A549 (cell line): ENCODE results near the gene NTRK3.

Experiments
- BHLHE40 ChIP-seq: IDR thresholded peaks from 2 replicates; pipeline ENCODE4 v1.6.1; 2012; ENCODE audit warnings: low read depth, low read length, inconsistent platforms
- EHMT2 ChIP-seq: fragments of 200-600 bp; sonication (generic); IDR thresholded peaks from 2 replicates; pipeline ENCODE4 v1.6.1; 2016; ENCODE audit warnings: antibody characterized with exemption, low read depth, mild to moderate bottlenecking, moderate library complexity
- EP300 ChIP-seq, 2 experiments: fragments of >200 bp; sonication (Bioruptor Twin); formaldehyde crosslinking; IDR thresholded peaks; 2 replicates in 1 of 2; 3 replicates in 1 of 2; pipeline ENCODE4 v1.6.1; 2016 to 2017
- GATA3 ChIP-seq: IDR thresholded peaks from 2 replicates; pipeline ENCODE4 v1.6.1; 2012; ENCODE audit warnings: borderline replicate concordance
- HOXA7 ChIP-seq: fragments of 250-450 bp; sonication (Bioruptor Pico); IDR thresholded peaks from 2 replicates; pipeline ENCODE4 v1.5.0; 2020; ENCODE audit warnings: mild to moderate bottlenecking, moderate library complexity
- KDM1A ChIP-seq: fragments of 200-600 bp; sonication (generic); IDR thresholded peaks from 2 replicates; pipeline ENCODE4 v1.6.1; 2016; ENCODE audit warnings: low read depth, mild to moderate bottlenecking
- MYC ChIP-seq: IDR thresholded peaks from 2 replicates; pipeline ENCODE4 v1.6.1; 2012; ENCODE audit warnings: mild to moderate bottlenecking, inconsistent platforms, low read length, improper control_type of control experiment, borderline replicate concordance
- POLR2A ChIP-seq: IDR thresholded peaks from 2 replicates; pipeline ENCODE4 v1.6.1; 2012; ENCODE audit warnings: mild to moderate bottlenecking, low read length
- RFX5 ChIP-seq: fragments of 450-650 bp; IDR thresholded peaks from 2 replicates; pipeline ENCODE4 v1.7.1; 2014; ENCODE audit warnings: antibody characterized with exemption, mild to moderate bottlenecking, moderate library complexity
- TF ChIP-seq, protein P1 (sequence below): fragments of >200 bp; sonication (Bioruptor Twin); formaldehyde crosslinking; IDR thresholded peaks from 3 replicates; pipeline ENCODE4 v1.5.1; 2016
- TF ChIP-seq, protein P2 (sequence below): fragments of 450-650 bp; IDR thresholded peaks from 2 replicates; pipeline ENCODE4 v1.6.1; 2014; ENCODE audit warnings: antibody characterized with exemption
- TF ChIP-seq, protein P3 (sequence below): IDR thresholded peaks from 2 replicates; pipeline ENCODE4 v1.6.1; 2012; ENCODE audit warnings: low read depth, borderline replicate concordance
- TF ChIP-seq, protein P4 (sequence below): fragments of 250-450 bp; sonication (Bioruptor Pico); IDR thresholded peaks from 2 replicates; pipeline ENCODE4 v1.5.0; 2021; ENCODE audit warnings: mild to moderate bottlenecking, moderate library complexity, borderline replicate concordance
- TF ChIP-seq, protein P5 (sequence below): fragments of 200-600 bp; sonication (generic); IDR thresholded peaks from 2 replicates; pipeline ENCODE4 v1.6.1; 2016; ENCODE audit warnings: antibody characterized with exemption, mild to moderate bottlenecking, moderate library complexity

DNA sequence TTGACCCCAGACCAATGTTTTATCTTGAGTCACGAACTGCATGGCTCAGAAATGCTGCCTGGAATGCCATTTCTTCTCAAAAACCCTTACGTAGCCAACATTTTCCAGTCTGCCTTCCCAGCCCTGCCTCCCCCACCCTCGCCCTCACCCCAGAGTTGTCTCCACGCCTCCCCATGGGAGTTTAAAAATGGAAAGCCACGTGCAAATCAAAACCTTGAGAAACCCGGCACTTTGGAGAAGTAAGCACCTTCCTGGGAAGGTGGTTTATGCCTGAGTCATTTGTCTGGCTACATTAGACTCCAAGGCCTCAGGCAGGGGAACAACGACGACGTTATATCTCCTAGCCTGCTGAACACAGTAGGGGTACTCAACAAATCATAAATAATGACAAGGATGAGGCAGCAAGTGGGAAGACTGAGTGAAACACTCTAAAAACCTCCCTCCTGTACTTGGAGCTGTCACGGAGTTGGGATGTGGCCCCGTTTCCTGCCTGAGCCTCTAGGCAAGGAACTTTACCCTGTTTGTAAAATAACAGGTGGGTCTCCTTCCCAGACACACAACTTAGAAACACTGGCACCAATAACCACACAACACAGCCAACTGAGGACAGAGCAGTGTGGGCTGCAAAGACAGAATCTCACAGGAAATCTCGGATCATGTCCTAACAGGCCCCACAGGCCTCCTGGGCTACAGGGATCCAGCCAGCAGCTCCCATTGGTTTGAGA lies 179.1 kb downstream of the NTRK3 start:
- no peak for TF ChIP-seq EP300 (IDR thresholded peaks at IDR 0.05)
- TF ChIP-seq EHMT2 = no peak
- no peak for TF ChIP-seq KDM1A
- TF ChIP-seq, protein P1, sequence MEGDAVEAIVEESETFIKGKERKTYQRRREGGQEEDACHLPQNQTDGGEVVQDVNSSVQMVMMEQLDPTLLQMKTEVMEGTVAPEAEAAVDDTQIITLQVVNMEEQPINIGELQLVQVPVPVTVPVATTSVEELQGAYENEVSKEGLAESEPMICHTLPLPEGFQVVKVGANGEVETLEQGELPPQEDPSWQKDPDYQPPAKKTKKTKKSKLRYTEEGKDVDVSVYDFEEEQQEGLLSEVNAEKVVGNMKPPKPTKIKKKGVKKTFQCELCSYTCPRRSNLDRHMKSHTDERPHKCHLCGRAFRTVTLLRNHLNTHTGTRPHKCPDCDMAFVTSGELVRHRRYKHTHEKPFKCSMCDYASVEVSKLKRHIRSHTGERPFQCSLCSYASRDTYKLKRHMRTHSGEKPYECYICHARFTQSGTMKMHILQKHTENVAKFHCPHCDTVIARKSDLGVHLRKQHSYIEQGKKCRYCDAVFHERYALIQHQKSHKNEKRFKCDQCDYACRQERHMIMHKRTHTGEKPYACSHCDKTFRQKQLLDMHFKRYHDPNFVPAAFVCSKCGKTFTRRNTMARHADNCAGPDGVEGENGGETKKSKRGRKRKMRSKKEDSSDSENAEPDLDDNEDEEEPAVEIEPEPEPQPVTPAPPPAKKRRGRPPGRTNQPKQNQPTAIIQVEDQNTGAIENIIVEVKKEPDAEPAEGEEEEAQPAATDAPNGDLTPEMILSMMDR = no peak
- TF ChIP-seq, protein P2, sequence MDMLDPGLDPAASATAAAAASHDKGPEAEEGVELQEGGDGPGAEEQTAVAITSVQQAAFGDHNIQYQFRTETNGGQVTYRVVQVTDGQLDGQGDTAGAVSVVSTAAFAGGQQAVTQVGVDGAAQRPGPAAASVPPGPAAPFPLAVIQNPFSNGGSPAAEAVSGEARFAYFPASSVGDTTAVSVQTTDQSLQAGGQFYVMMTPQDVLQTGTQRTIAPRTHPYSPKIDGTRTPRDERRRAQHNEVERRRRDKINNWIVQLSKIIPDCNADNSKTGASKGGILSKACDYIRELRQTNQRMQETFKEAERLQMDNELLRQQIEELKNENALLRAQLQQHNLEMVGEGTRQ = no peak
- no peak for TF ChIP-seq GATA3
- TF ChIP-seq, protein P3, sequence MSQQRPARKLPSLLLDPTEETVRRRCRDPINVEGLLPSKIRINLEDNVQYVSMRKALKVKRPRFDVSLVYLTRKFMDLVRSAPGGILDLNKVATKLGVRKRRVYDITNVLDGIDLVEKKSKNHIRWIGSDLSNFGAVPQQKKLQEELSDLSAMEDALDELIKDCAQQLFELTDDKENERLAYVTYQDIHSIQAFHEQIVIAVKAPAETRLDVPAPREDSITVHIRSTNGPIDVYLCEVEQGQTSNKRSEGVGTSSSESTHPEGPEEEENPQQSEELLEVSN = no peak
- no peak for TF ChIP-seq POLR2A
- TF ChIP-seq, protein P4, sequence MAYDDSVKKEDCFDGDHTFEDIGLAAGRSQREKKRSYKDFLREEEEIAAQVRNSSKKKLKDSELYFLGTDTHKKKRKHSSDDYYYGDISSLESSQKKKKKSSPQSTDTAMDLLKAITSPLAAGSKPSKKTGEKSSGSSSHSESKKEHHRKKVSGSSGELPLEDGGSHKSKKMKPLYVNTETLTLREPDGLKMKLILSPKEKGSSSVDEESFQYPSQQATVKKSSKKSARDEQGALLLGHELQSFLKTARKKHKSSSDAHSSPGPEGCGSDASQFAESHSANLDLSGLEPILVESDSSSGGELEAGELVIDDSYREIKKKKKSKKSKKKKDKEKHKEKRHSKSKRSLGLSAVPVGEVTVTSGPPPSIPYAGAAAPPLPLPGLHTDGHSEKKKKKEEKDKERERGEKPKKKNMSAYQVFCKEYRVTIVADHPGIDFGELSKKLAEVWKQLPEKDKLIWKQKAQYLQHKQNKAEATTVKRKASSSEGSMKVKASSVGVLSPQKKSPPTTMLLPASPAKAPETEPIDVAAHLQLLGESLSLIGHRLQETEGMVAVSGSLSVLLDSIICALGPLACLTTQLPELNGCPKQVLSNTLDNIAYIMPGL (CRISPR knock-in tag) = no peak
- TF ChIP-seq, protein P5, sequence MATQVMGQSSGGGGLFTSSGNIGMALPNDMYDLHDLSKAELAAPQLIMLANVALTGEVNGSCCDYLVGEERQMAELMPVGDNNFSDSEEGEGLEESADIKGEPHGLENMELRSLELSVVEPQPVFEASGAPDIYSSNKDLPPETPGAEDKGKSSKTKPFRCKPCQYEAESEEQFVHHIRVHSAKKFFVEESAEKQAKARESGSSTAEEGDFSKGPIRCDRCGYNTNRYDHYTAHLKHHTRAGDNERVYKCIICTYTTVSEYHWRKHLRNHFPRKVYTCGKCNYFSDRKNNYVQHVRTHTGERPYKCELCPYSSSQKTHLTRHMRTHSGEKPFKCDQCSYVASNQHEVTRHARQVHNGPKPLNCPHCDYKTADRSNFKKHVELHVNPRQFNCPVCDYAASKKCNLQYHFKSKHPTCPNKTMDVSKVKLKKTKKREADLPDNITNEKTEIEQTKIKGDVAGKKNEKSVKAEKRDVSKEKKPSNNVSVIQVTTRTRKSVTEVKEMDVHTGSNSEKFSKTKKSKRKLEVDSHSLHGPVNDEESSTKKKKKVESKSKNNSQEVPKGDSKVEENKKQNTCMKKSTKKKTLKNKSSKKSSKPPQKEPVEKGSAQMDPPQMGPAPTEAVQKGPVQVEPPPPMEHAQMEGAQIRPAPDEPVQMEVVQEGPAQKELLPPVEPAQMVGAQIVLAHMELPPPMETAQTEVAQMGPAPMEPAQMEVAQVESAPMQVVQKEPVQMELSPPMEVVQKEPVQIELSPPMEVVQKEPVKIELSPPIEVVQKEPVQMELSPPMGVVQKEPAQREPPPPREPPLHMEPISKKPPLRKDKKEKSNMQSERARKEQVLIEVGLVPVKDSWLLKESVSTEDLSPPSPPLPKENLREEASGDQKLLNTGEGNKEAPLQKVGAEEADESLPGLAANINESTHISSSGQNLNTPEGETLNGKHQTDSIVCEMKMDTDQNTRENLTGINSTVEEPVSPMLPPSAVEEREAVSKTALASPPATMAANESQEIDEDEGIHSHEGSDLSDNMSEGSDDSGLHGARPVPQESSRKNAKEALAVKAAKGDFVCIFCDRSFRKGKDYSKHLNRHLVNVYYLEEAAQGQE = no peak
- no peak for TF ChIP-seq RFX5
- no peak for TF ChIP-seq HOXA7 (CRISPR knock-in tag)
- no peak for TF ChIP-seq BHLHE40
- TF ChIP-seq MYC = no peak
